H9 (cell line): ENCODE results near the gene CDY2B. TPM values are rescaled to one million over a fixed set of nuclear protein-coding genes. Genes with fewer than 3 reads are reported as not detected.
"Not testable (repeated sequence)": the region's sequence is repeated elsewhere in the genome, so short reads cannot be mapped to it uniquely, and the experiment has no call there.

Experiments
- DNase-seq: peaks from one replicate; pipeline ENCODE4 v3.0.0-alpha.2; 2017
- H2AFZ ChIP-seq: one replicate; pipeline ENCODE4 v1.6.1; 2013; ENCODE audit warnings: mild to moderate bottlenecking, low read length, control low read depth, moderate library complexity
- H2AK5ac ChIP-seq: 2 replicates; pipeline ENCODE4 v1.6.1; 2013; ENCODE audit warnings: low read length, control low read depth, mixed read lengths; ENCODE audit not compliant: insufficient read length
- H2BK120ac ChIP-seq: one replicate; pipeline ENCODE4 v1.6.1; 2013; ENCODE audit warnings: low read depth, mild to moderate bottlenecking, low read length, control low read depth, inconsistent platforms; ENCODE audit not compliant: poor library complexity, severe bottlenecking
- H2BK12ac ChIP-seq: 2 replicates; pipeline ENCODE4 v1.6.1; 2013; ENCODE audit warnings: low read length, control low read depth, mixed read lengths, low read depth; ENCODE audit not compliant: insufficient read length
- H2BK15ac ChIP-seq: 2 replicates; pipeline ENCODE4 v1.6.1; 2013; ENCODE audit warnings: low read depth, low read length, control low read depth
- H2BK20ac ChIP-seq: one replicate; pipeline ENCODE4 v1.6.1; 2013; ENCODE audit warnings: low read depth, mild to moderate bottlenecking, low read length, control low read depth, inconsistent platforms; ENCODE audit not compliant: poor library complexity, severe bottlenecking
- H2BK5ac ChIP-seq: 2 replicates; pipeline ENCODE4 v1.6.1; 2013; ENCODE audit warnings: low read length, control low read depth, mixed read lengths; ENCODE audit not compliant: insufficient read length
- H3K14ac ChIP-seq: 2 replicates; pipeline ENCODE4 v1.6.1; 2013; ENCODE audit warnings: low read length, control low read depth; ENCODE audit not compliant: insufficient read depth
- H3K18ac ChIP-seq: 2 replicates; pipeline ENCODE4 v1.6.1; 2013; ENCODE audit warnings: low read depth, mild to moderate bottlenecking, mixed read lengths, low read length, control low read depth; ENCODE audit not compliant: insufficient read length
- H3K23ac ChIP-seq: 2 replicates; pipeline ENCODE4 v1.6.1; 2013; ENCODE audit warnings: low read length, control low read depth, mixed read lengths, low read depth; ENCODE audit not compliant: insufficient read length
- H3K23me2 ChIP-seq: 2 replicates; pipeline ENCODE4 v1.6.1; 2013; ENCODE audit warnings: low read depth, mild to moderate bottlenecking, mixed read lengths, low read length, control low read depth; ENCODE audit not compliant: insufficient read length, poor library complexity, severe bottlenecking
- H3K27ac ChIP-seq: 2 replicates; pipeline ENCODE4 v1.5.1; 2013; ENCODE audit warnings: low read length, control low read depth, mixed read lengths, low read depth; ENCODE audit not compliant: insufficient read length
- H3K27me3 ChIP-seq: 2 replicates; pipeline ENCODE4 v1.6.1; 2013; ENCODE audit warnings: low read length, control low read depth, inconsistent platforms; ENCODE audit not compliant: insufficient read depth
- H3K4ac ChIP-seq: 2 replicates; pipeline ENCODE4 v1.6.1; 2013; ENCODE audit warnings: low read depth, mild to moderate bottlenecking, control low read depth, inconsistent platforms, low read length, moderate library complexity
- H3K4me1 ChIP-seq: 2 replicates; pipeline ENCODE4 v1.6.1; 2013; ENCODE audit warnings: low read length, control low read depth, inconsistent platforms; ENCODE audit not compliant: insufficient read depth
- H3K4me2 ChIP-seq: 2 replicates; pipeline ENCODE4 v1.6.1; 2013; ENCODE audit warnings: low read length, control low read depth, mixed read lengths; ENCODE audit not compliant: insufficient read length, insufficient read depth
- H3K56ac ChIP-seq: 2 replicates; pipeline ENCODE4 v1.6.1; 2013; ENCODE audit warnings: low read depth, mild to moderate bottlenecking, mixed read lengths, low read length, control low read depth; ENCODE audit not compliant: insufficient read length
- H3K79me1 ChIP-seq: 2 replicates; pipeline ENCODE4 v1.6.1; 2013; ENCODE audit warnings: low read depth, mild to moderate bottlenecking, moderate library complexity, low read length, control low read depth, inconsistent platforms; ENCODE audit not compliant: insufficient read depth, poor library complexity, severe bottlenecking
- H3K79me2 ChIP-seq: 2 replicates; pipeline ENCODE4 v1.6.1; 2013; ENCODE audit warnings: low read length, control low read depth, inconsistent platforms; ENCODE audit not compliant: insufficient read depth
- H3K9ac ChIP-seq: 2 replicates; pipeline ENCODE4 v1.6.1; 2013; ENCODE audit warnings: low read length, control low read depth, mixed read lengths; ENCODE audit not compliant: insufficient read length; ENCODE audit errors: extremely low read depth
- H3K9me3 ChIP-seq: one replicate; pipeline ENCODE4 v1.6.1; 2013; ENCODE audit warnings: low read depth, low read length, inconsistent platforms; ENCODE audit not compliant: control insufficient read depth
- H3T11ph ChIP-seq: one replicate; pipeline ENCODE4 v1.6.1; 2013; ENCODE audit warnings: mild to moderate bottlenecking, low read length, control low read depth, inconsistent platforms
- H4K20me1 ChIP-seq: one replicate; pipeline ENCODE4 v1.6.1; 2013; ENCODE audit not compliant: control insufficient read depth, insufficient read length, insufficient read depth
- H4K5ac ChIP-seq: 2 replicates; pipeline ENCODE4 v1.6.1; 2013; ENCODE audit warnings: low read depth, mild to moderate bottlenecking, mixed read lengths, low read length, control low read depth; ENCODE audit not compliant: insufficient read length
- H4K8ac ChIP-seq: replicated peaks from 2 replicates; pipeline ENCODE4 v1.6.1; 2013; ENCODE audit warnings: low read length, control low read depth, mixed read lengths, low read depth; ENCODE audit not compliant: insufficient read length
- H4K91ac ChIP-seq: 2 replicates; pipeline ENCODE4 v1.6.1; 2013; ENCODE audit warnings: low read depth, mild to moderate bottlenecking, moderate library complexity, mixed read lengths, low read length, control low read depth; ENCODE audit not compliant: insufficient read length
- H3K27ac Mint-ChIP-seq, 3 experiments: 2 replicates in 2 of 3; 3 replicates in 1 of 3; pipeline ENCODE4 v1.8.0; 2020 to 2021; ENCODE audit warnings: mixed read lengths in 3 of 3, mild to moderate bottlenecking in 1 of 3, moderate library complexity in 1 of 3
- H3K27me3 Mint-ChIP-seq: 2 replicates; pipeline ENCODE4 v1.8.0; 2021; ENCODE audit warnings: low read depth, mild to moderate bottlenecking, moderate library complexity, mixed read lengths
- H3K36me3 Mint-ChIP-seq, 3 experiments: 2 replicates in 2 of 3; 3 replicates in 1 of 3; pipeline ENCODE4 v1.8.0; 2020 to 2021; ENCODE audit warnings: low read depth in 3 of 3, mixed read lengths in 3 of 3; ENCODE audit not compliant: insufficient read depth in 1 of 3
- H3K4me1 Mint-ChIP-seq, 2 experiments: 2 replicates each; pipeline ENCODE4 v1.8.0; 2020; ENCODE audit warnings: mixed read lengths in 2 of 2
- H3K4me3 Mint-ChIP-seq, 2 experiments: 2 replicates in 1 of 2; 3 replicates in 1 of 2; pipeline ENCODE4 v1.8.0; 2020 to 2021; ENCODE audit warnings: mild to moderate bottlenecking in 2 of 2, mixed read lengths in 2 of 2, moderate library complexity in 1 of 2
- H3K9me3 Mint-ChIP-seq, 2 experiments: 2 replicates in 1 of 2; 3 replicates in 1 of 2; pipeline ENCODE4 v1.8.0; 2020; ENCODE audit warnings: mild to moderate bottlenecking in 2 of 2, mixed read lengths in 2 of 2, moderate library complexity in 1 of 2
- WGBS: extraction: QIAGEN DNeasy Blood & Tissue Kit; methylation state at CpG from one replicate; pipeline ENCODE4 v1.1.7; 2013; ENCODE audit warnings: missing lambda C conversion rate, low lambda C conversion rate, mixed read lengths; ENCODE audit not compliant: insufficient read length; ENCODE audit errors: extremely low coverage; 5-methylcytosine and 5-hydroxymethylcytosine counted together
- total RNA-seq: library from RNA; stranded (reverse); gene quantifications from 2 replicates; pipeline ENCODE4 v1.2.1, GENCODE V29; 2021

Gene CDY2B
- total RNA-seq, 1 experiment from 2014 or later, result not detected

DNA sequence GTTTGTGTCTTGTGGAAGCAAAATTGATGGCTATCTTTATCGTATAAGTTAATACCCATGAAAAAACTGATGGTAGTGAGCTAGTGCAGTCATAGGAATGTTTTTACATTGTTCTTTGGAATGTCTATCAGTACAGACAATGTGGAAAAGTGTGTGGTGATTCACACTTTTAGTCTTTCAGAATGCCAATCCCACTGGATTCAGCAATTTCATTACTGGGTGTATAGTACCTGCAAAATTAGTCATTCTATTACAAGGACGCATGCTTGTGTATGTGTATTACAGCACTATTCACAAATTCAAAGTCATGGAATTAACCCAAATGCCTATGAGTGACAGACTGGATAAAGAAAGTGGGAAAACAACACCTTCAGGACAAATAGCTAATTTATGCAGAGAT is 27.3 kb upstream of the CDY2B start:
- not testable (repeated sequence) for H3K9me3 Mint-ChIP-seq, H3K36me3 Mint-ChIP-seq, H3K23me2 ChIP-seq, H3K4me2 ChIP-seq, H3K27ac ChIP-seq, H2BK120ac ChIP-seq, H3K79me1 ChIP-seq, H4K91ac ChIP-seq, H2BK12ac ChIP-seq, H3K56ac ChIP-seq, H2AK5ac ChIP-seq, H3K23ac ChIP-seq, H3T11ph ChIP-seq, H3K27me3 Mint-ChIP-seq, H4K20me1 ChIP-seq, H3K4me1 ChIP-seq, H3K27ac Mint-ChIP-seq, H3K14ac ChIP-seq, H4K8ac ChIP-seq, H3K4ac ChIP-seq, H3K4me1 Mint-ChIP-seq, H3K79me2 ChIP-seq, H4K5ac ChIP-seq, DNase-seq, H2BK20ac ChIP-seq, H3K9ac ChIP-seq, H3K18ac ChIP-seq, H2BK15ac ChIP-seq, H3K4me3 Mint-ChIP-seq, H2BK5ac ChIP-seq, H3K9me3 ChIP-seq, H2AFZ ChIP-seq, H3K27me3 ChIP-seq
- no CpG with 5 or more reads among the region's 2 CpGs for WGBS

- not testable (repeated sequence) for H4K91ac ChIP-seq, H3K4me1 ChIP-seq, H3K4me2 ChIP-seq, H3K9ac ChIP-seq, H3K4ac ChIP-seq, H3K9me3 ChIP-seq, H3K36me3 Mint-ChIP-seq, H3K23ac ChIP-seq, H3K14ac ChIP-seq, H3T11ph ChIP-seq, H2BK120ac ChIP-seq, H3K27me3 Mint-ChIP-seq, H2AFZ ChIP-seq, H4K5ac ChIP-seq, H3K4me3 Mint-ChIP-seq, DNase-seq, H3K18ac ChIP-seq, H2BK15ac ChIP-seq, H3K79me2 ChIP-seq, H3K56ac ChIP-seq, H3K27ac ChIP-seq, H3K9me3 Mint-ChIP-seq, H3K79me1 ChIP-seq, H3K27ac Mint-ChIP-seq, H2BK20ac ChIP-seq, H3K23me2 ChIP-seq, H2AK5ac ChIP-seq, H2BK12ac ChIP-seq, H4K20me1 ChIP-seq, H2BK5ac ChIP-seq, H3K27me3 ChIP-seq, H3K4me1 Mint-ChIP-seq, H4K8ac ChIP-seq
- WGBS, result no CpG with 5 or more reads among the region's 2 CpGs
These were observed 1.7 kb upstream of the CDY2B start for GRCh38 chrY:17881697-17882096.
